Measurements from ENCODE around the gene ADAM22.

DNA sequence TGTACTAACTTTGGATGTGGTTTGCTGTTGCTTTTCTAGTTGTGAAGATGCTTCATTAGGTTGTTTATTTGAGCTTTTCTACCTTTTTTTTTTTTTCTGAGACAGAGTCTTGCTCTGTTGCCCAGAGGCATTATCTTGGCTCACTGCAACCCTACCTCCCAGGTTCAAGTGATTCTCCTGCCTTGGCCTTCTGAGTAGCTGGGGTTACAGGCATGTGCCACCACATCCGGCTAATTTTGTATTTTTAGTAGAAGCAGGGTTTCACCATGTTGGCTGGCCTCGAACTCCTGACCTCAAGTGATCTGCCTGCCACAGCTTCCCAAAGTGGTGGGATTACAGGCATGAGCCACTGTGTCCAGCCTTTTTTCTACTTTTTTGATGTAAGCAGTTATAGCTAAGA, 93.7 kb downstream of the ADAM22 start:
- no peak for TF ChIP-seq POLR2A (IDR thresholded peaks at IDR 0.05; ENCODE audit: low read depth, low read length)
- no peak for TF ChIP-seq POLR2AphosphoS5 (IDR thresholded peaks at IDR 0.05; ENCODE audit: low read depth, low read length)
